HPDE6-E6E7 (cell line): Measurements from ENCODE around the gene LIPI.
"Not testable (repeated sequence)": the region's sequence is repeated elsewhere in the genome, so short reads cannot be mapped to it uniquely, and the experiment has no call there.

Experiments
- DNase-seq: peaks from one replicate; pipeline ENCODE4 v3.0.0; 2011; ENCODE audit warnings: missing footprints; ENCODE audit errors: extremely low spot score

LIPI gene

DNA sequence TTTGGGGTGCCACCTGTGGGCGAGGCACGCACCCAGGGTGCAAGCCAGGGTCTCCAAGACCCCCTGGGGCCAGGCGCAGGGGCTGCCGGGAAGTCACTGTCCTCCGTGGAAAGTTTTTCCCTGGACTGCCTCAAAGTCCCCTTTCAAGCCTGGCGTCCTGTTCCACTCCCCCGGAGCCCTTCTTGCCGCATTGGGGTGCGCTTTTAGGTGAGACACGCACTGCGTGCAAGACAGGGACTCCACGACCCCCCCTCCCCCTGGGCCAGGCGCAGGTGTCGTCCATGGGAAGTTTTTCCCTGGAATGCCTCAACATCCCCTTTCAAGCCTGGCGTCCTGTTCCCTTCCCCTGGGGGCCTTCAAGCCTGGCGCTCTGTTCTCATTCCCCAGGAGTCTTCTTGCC, 137.1 kb downstream of the LIPI start:
- no peak for DNase-seq

- DNase-seq, result no peak
These were observed 137.8 kb downstream of the LIPI start for GRCh38 chr21:14072761-14073535.

- no peak for DNase-seq
These were observed 138.6 kb downstream of the LIPI start for GRCh38 chr21:14071902-14072734.

- DNase-seq, result no peak
These were observed 139.8 kb downstream of the LIPI start for GRCh38 chr21:14070968-14071367.

DNA sequence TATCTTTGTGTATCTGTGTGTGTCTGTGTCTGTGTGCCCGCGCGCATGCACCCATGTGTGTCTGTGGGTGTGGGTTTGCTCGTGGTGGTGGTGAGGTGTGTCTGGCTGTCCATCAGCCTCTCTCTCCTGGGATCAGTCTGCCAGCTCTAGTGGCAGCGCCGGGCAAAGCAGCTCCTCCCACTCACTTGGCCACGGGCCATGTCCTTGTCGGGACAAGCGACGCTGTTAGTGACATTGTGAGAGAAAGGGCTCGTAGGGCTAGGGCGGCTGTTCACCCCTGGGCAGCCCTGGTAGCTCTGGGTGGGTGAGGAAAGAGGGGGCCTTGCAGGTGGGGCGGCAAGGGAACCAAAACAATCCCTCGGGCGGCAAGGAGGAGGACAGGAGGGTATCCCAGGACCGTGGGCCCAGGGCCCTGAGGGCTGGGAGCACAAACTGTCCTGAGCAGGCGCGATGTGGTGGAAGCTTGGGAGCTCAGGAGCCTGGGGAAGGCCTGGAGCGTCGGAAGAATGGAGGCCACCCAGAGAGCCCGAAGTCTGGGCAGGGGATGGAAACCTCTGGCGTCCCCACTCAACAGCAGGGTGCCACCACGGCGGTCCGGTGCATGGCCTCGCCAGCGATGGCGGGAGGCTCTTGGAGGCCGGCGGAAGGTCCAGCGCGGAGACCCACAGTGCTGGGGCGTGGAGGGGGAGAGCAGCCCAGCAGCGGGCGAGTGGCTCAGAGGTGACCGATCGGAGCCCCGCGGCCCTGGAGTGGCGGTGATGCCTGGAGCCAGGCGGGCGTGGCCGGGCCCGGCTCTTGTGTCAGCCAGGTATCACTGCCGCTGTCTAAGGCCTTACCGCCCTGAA, 140.5 kb downstream of the LIPI start:
- DNase-seq, result no peak

GRCh38 chr21:14064296-14064645, 146.5 kb downstream of the LIPI start:
- no peak for DNase-seq

DNA sequence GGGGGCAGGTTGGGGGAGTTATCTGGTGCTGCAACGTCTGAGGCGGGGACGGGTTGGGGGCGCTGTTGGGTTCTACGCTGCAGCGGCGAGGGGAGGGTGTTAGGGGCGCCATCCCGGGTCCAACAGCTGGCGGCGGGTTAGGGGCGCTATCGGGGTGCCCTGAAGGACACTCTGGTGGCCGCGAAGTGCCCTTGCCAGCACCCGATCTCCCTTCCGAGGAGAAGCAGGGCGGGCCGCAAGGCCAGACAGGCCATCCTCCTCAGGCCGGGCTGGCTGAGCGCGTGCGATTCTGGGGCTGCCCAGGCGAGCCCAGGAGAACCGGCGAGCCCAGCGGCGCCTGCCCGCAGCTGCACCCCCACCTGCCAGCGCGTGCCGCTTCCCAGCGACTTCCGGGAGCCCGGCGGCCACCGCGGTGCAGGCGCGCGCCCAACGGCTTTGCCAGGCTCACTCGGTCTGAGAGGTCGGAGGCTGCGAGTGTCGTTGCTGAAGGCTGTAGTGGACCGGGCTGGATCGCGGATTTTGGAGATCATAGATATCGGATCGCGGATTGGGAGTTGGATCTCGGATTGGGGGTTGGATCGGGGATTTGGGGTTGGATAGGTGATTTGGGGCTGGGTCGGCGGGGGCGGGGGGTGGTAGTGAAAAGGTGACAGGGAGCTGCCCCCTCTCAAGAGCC, 147.0 kb downstream of the LIPI start:
- not testable (repeated sequence) for DNase-seq

DNA sequence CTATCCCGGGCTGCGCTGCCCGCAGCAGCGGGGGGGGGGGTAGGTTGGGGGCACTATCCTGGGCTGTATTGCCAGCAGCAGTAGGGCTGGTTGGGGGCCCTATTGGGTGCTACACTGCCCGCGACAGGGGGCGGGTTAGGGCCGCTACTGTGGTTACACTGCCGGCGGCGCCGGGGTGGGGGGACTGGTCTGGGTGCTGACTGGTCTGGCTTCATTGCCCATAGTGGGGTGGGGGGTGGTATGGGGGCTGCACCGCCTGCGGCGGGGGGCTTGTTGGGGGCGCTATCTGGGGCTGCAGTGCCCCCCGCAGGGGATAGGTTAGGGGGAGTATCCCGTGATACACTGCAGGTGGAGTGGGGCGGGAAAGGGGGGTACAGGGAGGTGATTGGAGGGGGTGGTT, 148.1 kb downstream of the LIPI start:
- not testable (repeated sequence) for DNase-seq

- DNase-seq, result not testable (repeated sequence)
These were observed 148.9 kb downstream of the LIPI start for GRCh38 chr21:14061820-14062219.

DNA sequence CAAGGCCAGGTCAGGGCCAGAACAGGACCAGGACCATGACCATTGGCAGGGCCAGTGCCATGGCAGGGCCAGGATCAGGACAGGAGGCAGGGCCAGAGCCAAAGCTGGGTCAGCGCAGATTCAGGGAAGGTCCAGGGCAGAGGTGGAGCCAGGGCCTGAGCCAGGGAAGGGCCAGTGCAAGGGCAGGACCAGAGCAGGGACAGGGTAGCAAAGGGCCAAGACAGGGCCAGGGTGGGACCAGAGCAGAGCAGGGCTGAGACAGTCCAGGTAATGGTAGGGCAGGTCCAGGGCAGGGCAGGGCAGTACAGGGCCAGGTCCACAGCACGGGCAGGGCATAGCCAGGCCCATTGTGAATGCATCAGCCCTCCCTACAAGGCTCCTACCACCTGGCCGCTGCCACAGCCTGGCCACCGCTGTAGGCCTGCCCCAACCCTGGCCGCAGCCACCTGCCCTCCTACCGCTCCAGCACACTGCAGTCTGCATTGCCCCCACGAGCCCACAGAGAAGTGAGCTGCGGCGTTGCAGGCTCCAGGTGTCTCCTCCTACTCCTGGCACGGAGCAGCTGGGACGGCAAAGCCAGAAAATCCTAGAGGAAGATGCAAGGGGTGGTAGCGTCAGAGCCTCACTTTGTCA, 151.6 kb downstream of the LIPI start:
- not testable (repeated sequence) for DNase-seq
